Erythroblast (primary cell): ENCODE measurements around the gene CAP1.

Experiments used
- GATA1 ChIP-seq: IDR thresholded peaks from 2 replicates; pipeline ENCODE4 v1.6.1; 2011; ENCODE audit warnings: low read depth, mild to moderate bottlenecking, control low read depth, low read length, moderate library complexity
- POLR2A ChIP-seq: IDR thresholded peaks from 2 replicates; pipeline ENCODE4 v1.6.1; 2011; ENCODE audit warnings: mild to moderate bottlenecking, low read length

GRCh38 chr1:40011198-40011597 is 29.3 kb upstream of the CAP1 start:
- TF ChIP-seq GATA1, result no peak
- TF ChIP-seq POLR2A, result no peak
